GM18499 (cell line): ENCODE data around the gene ACTRT2.

Experiments used
- ATAC-seq: cut with Tn5 transposase; IDR thresholded peaks from one replicate; pipeline ENCODE4 v1.9.1; 2021; ENCODE audit warnings: moderate number of reproducible peaks; ENCODE audit not compliant: insufficient read depth, unreplicated experiment

The ACTRT2 gene

GRCh38 chr1:2983319-2983705, 38.0 kb upstream of the ACTRT2 start:
- ATAC-seq: no peak

GRCh38 chr1:2983706-2984398, 37.4 kb upstream of the ACTRT2 start:
- ATAC-seq: no peak

- ATAC-seq: no peak
Measured at GRCh38 chr1:2984399-2985061, 36.7 kb upstream of the ACTRT2 start.

GRCh38 chr1:2985067-2985561, 36.2 kb upstream of the ACTRT2 start:
- no peak for ATAC-seq

- no peak for ATAC-seq
Measured at GRCh38 chr1:2985694-2986548, 35.3 kb upstream of the ACTRT2 start.

GRCh38 chr1:2986549-2987305, 34.5 kb upstream of the ACTRT2 start:
- ATAC-seq: no peak

GRCh38 chr1:2987773-2988172, 33.5 kb upstream of the ACTRT2 start:
- ATAC-seq: no peak

- no peak for ATAC-seq
Measured at GRCh38 chr1:2988256-2988655, 33.0 kb upstream of the ACTRT2 start.

- ATAC-seq: no peak
Measured at GRCh38 chr1:2989185-2989584, 32.1 kb upstream of the ACTRT2 start.

- no peak for ATAC-seq
Measured at GRCh38 chr1:2989976-2990375, 31.3 kb upstream of the ACTRT2 start.

- no peak for ATAC-seq
Measured at GRCh38 chr1:2990376-2991115, 30.7 kb upstream of the ACTRT2 start.

- ATAC-seq: no peak
Measured at GRCh38 chr1:2991753-2992495, 29.3 kb upstream of the ACTRT2 start.

- ATAC-seq: no peak
Measured at GRCh38 chr1:2998503-2999100, 22.7 kb upstream of the ACTRT2 start.

- no peak for ATAC-seq
Measured at GRCh38 chr1:2999138-2999537, 22.1 kb upstream of the ACTRT2 start.

- ATAC-seq: no peak
Measured at GRCh38 chr1:2999571-2999970, 21.7 kb upstream of the ACTRT2 start.

- ATAC-seq: no peak
Measured at GRCh38 chr1:3000214-3000613, 21.1 kb upstream of the ACTRT2 start.

GRCh38 chr1:3000671-3001470, 20.4 kb upstream of the ACTRT2 start:
- no peak for ATAC-seq
